ENCODE measurements around the gene MAP7. TPM values are rescaled to one million over a fixed set of nuclear protein-coding genes. Genes with fewer than 3 reads are reported as not detected.

The MAP7 gene
- 19.0 to 21.8 TPM (median 20.2 TPM) in 5 replicates for total RNA-seq (2022; extraction: Qiagen RNA extraction)

DNA sequence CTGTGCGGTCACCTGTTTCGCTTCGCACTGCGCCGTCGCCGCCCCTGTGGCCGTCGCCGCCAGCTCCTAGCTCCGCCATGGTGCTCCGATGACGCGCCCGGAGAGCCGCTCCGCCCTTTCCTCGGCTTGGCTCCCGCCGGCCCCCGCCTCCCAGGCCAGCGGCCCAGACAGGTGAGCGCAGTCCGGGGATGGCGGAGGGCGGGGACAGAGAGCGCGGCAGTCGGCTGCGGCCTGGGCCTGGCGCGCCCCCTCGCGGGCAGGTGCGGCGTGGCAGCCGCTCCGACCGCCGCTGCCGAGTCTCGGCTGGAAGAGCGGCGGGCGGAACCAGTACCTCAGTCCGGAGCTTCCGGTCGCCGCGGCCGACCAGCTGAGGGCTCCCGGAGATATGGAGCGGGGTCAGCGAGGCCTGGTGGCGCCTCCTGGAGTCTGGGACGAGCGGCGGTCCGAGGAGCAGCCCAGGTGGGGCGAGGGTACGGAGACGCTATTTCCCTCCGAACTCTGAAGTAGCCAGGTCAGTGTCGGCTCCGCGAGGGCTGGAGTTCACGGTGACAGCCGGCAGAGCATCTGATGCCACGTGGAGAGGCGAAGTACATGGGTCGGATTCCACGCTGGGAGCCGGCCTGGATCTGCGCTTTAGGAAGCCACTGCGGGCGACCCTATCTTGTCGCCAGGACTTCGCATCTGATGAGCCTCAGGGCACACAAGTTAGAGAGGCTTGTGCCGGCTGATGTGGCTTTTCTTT, at the start of gene MAP7:
Gene MAP7 (minus strand): TSS at position 93 of the 742 bp plus-strand sequence. CDS start 14 bp downstream, at position 79.

Other genes starting within 250 kb of the MAP7 start
- gene MAP3K5, start 242.1 kb upstream of the MAP7 start, total RNA-seq (2022; extraction: Qiagen RNA extraction) = 2.0 to 2.2 TPM (median 2.0 TPM) in 5 replicates

Data from A549 treated with AZD2906 at 1 μM for 4 hours (cell line).